Bone marrow (tissue), 2 donors: ENCODE results near the gene IL24.
"Not testable (repeated sequence)": the region's sequence is repeated elsewhere in the genome, so short reads cannot be mapped to it uniquely, and the experiment has no call there.

Source experiments
- DNase-seq, 2 donors: peaks; one replicate each; lab custom pipeline; 2025; lab: John Stamatoyannopoulos, UW

Gene IL24

DNA sequence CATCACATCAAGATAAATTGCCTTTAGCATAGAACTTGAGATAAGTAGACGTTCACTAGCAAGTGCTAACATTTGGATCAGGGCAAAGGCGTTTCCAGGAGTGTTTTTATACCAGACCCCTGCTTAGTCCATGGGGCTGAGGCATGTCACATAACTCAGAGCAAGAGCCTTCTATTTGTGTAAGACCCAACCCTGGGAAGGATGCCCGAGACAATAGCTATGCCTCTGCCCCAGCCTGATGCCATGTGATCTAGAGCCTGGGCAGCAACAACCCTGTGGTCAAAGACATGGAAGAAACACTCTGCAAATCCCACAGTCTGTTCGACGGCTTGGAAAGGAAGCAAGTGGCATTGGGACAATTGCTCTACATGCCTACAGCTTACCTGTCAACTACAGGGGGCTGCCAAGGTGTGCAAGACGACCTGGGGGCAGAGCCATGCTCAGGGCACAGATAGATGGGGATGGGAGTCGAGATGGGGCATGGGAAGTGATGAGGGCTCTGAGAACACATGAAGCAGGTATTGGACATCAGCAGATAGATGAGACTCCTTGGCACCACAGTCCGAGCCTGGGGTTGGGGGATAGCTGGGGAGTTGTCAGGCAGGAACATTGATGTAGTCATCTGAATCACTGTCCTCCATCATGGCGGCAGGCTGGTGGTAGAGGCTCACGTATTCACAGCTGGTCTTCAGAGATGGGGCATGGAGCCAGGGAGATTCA, 7.3 kb downstream of the IL24 start:
- no peak for DNase-seq

DNA sequence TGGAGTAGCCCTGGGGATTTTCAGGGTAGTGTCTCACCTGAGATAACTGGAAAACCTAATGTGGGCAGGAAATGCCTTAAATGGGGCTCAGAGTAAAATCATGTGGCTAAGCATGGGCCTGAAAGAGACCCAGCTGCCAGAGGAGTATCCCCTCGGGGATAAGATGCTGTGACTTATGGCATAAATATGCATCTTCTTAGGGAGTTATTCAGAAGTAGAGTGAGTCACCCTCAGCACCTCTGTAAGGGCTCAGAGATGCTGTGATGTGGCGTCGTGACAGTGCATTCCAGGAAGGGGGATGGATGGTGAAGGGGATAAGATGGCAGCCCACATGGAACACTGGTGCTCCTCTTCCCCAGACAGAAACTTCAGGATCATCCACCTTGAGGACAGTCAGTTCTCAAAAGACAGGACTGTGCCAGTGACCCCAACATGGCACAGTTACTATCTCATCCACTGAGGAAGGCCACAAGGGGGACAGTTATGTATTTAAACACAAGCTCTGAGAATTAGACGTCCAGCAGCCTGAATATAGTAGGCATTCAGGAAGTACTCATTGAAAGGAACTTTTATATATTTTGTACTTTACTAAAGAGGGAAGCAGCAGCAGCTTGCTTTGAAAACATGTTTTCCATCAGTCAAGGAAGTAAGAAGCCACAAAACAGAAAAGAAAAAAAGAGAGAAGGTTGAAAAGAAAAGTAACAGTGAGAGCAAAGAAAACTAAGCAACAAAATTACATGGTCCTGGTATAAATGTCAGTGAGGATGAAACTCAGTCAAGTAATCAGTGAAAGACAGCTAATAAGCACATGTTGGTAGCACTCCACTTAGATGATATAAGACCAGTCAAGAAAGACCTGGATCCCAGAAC, 8.3 kb downstream of the IL24 start:
- DNase-seq, result peak in 1 of 2 donors; percentile 42

DNA sequence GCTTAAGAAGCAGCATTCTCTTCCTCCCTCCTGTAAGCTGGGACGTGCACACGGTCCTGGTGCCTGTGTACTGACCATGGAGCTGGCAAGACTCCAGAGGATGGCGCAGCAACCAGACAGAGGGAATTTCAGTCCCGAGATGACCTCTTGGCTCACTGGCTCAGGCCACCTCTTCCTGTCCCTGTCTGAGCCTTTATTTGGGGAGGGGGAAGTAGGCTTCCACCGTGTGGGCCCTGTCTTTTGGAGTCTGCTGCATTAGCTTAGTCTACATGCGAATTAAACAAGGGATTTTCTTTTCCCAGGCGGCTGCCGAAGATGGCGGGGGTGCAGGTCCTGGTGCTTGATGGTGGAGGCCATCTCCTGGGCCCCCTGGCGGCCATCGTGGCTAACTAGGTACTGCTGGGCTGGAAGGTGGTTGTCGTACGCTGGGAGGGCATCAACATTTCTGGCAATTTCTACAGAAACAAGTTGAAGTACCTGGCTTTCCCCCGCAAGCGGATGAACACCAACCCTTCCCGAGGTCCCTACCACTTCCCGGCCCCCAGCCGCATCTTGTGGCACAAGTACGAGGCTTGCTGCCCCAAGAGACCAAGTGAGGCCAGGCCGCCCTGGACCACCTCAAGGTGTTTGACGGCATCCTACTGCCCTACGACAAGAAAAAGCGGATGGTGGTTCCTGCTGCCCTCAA, 10.2 kb downstream of the IL24 start:
- DNase-seq, result no peak

DNA sequence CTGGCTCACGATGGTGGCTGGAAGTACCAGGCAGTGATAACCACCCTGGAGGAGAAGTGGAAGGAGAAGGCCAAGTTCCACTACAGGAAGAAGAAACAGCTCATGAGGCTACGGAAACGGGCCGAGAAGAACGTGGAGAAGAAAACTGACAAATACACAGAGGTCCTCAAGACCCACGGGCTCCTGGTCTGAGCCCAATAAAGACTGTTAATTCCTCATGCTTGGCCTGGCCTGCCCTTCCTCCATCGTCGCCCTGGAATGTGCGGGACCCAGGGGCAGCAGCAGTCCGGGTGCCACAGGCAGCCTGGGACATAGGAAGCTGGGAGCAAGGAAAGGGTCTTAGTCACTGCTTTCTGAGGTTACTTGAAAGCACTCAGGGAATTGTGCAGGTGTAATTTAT, 10.8 kb downstream of the IL24 start:
- DNase-seq, result no peak

DNA sequence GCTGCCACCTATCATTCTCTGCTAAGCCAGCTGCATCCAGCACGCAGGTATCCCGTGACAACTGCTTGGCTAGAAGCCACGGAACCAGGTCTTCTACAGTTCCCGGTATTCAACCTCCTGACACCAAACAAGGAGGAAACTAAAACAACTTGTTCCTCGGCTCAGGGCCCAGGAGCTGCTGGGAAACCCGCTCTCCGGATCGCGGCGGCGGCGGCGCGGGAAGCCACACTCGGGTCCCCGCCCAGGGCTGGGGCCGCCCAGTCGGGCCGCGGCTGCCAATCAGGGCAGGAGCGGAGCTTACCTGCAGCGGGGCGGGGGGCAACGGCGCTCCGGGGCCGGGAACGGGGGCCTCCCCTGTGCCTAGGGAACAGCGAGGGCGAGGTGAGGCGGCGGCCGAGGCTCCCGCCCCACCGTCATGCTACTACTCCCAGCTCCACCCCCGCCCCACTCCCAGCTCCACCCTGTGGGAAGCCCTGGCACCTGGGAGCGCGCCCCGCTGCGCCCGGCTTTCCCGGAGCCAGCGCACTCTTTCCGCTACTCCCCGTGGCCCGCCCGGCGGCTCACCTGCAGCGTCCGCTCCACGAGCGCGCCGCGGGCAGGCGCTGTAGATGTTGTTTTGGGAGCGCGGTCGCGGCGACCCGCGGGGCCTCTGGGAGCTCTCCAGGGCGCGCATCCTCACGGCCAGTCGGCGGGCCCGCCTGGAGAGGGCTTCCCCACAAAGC, 12.1 kb downstream of the IL24 start:
- DNase-seq, result no peak

DNA sequence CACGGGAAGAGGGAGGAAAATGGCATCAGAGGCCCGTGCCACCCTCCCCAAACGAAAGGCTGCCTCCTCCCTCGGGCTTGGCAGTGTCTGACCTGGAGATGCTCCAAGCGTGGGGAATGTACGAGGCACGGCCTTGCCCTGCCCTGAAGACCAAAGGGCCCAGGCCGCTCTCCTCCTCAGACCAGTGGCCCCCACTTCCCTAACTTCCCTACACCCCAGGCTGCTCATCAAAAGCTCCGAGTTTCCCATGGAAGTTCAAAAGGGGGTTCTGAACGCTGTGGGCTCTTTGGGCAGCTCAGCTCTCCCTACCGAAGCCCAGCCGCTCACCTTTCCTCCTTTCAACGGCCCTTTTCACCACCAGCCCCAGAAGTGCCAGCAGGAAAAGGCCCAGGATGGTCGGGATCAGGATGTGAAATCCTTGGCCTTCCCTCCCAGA, 12.7 kb downstream of the IL24 start:
- DNase-seq, result no peak

DNA sequence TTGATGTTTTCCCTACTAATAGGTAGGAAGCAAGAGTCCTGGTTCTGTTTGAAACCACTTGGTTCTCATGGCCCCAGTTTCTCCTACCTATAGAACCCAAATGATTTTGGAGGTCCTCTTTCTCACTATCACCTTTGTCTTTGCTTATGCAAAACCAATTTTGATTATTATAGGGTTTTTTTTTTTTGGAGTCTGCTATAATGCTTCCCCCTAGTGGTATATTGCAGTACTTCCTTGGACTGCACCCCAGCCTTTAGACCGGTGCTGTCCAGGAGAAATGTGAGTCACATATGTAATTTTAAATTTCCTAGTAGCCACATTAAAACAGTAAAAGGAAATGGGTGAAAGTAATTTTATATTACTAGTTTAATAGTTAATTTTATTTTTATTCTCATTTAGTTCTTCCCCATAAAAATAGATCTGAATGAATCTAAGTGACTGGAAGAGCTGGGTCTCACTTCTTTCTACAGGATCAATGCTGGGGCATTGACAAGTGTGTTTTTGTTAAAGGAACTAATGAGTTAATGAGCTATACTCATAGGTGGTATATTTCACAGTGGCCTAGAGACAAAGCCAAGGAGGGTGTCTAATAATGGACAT, 13.9 kb downstream of the IL24 start:
- DNase-seq, result peak in 1 of 2 donors; percentile 53

DNA sequence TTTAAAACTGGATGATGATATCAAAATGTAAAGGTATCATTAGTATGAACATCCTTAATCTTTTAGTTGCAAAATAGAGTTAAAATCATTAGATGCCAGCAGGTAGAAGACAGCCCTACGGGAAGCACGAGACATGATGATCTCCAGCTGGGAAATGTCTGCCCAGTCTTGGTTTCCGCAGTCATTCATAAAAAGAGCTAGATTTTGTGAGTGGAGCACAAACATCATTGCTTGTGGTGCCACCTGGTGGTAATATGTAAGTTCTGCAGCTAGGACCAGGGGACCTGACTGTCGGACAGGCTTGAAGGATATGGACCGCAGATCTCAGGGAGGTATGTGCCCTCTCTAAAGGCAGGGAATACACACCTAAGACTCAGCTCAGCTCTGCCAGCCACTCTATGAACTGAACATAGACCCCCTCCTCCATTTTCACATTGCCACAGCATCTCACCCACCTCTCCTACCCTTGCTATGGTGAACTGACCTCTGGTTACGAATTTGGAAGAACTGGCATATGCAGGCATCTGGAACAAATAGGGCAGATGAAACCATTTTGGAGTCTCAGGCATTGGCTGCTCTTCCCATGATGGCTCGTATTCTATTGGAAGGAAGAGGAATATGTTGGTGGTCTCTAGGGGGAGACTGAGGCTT, 15.3 kb downstream of the IL24 start:
- peak in 1 of 2 donors; percentile 66 for DNase-seq

DNA sequence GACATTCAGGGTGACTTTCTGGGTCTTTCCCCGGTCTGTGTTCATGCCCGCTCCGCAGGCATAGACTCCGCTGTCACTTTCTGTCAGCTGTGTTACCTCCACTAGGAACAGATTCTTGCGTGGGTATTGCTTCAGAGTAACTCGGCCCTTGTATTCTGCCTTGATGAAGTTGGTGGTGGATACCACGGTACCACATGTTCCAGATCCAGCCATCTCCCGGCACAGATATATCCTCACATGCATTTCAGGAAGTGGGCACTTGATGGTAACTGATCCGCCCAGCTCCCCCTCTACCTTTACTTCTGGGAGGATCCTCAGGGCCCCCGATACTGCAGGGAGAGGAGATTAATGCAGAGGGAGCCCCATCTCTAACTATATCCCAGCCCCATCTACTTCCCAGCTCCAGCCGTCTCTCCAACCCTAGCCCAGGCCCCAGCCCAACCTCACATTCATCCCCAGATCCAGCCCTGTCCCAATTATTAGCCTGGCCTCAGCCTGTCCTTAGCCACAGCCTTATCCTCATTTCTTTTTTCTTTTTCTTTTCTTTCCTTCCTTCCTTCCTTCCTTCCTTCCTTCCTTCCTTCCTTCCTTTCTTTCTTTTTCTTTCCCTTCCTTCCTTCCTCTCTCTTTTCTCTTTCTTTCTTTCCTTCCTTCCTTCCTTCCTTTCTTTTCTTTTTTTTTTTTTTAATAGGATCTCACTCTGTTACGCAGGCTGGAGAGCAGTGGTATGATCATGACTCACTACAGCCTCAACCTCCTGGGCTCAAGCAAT, 16.7 kb downstream of the IL24 start:
- no peak for DNase-seq

DNA sequence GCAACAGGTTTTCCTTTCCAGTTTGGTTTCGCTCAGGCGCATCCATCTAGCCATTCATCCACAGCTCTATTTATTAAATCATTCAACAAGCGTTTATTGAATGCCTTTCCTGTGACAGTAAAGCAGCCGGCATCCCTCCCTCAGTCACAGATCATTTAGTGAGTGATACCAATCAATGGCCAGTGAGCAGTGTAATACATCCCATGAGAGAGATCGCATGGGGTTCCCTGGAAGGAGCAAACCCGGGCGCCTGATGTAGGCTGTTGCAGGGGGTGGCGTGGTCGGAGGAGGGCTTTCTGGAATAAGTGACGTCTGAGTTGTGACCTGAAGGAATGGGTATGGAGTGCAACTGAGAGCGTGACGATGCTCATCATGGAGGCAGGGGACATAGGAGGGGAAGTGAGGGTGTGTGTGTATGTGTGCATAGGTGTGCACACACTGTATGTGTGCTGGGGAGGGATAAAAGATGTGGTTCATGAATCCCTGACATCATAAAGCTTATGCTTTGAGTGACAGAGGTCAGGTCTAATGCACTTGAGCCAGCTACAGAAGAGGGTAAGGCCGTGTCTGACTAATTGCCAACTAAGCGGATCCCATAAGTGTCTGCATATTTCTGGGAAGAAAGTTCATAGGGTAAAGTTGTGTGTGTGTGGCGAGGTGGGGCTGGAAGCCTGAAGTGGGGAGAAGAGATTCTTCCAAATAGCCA, 17.9 kb downstream of the IL24 start:
- DNase-seq, result no peak

DNA sequence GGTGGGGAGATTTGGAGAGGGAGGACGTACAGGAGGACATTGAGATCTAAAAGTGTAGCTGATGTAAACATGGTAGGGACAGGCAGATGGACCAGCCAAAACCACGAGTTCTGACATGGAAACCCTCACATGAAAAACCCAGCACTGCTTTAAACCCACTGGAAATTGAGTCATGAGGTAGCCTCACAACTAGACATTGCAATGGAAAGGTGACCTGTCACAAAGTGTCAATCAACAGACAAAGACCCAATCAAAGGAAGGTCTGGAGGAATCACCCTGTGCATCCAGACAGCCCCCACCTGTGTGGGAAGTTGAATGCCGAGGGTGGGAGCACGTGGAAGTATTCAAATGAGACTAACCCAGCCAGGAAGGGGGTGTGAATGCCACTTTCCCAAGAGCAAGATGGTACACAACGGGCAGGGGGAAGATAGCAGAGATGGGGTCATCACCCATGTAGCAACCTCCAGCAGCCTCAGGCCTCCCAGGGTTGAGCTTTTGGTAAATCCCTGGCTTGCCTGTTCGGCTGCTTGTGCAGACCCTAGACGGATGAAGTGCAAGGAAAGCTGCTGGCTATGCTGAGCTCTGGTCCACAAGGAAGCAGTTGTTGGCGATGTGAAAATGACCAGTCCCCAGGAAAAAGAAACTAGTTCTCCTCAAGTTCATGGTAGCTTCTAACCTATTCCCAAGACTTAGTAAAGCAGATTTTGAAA, 18.9 kb downstream of the IL24 start:
- DNase-seq, result no peak

DNA sequence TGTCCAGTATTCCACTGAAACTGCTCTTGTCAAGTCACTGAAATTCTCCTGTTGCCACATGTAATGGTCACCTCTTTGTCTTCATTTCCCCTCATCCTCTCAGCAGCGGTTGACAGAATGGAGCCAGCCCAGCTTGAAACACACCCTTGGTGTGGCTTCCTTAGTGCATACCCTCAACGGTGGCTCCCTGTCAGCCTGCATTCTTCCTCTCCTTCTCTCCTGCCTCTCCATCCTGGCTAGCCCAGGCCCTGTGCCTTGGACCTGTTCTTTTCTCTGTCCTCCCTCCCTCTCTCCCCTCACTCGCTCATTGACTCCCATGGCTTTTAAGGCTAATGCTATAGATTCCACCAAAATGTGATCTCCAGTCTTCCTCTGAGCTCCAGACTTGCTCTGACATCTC, 20.8 kb downstream of the IL24 start:
- no peak for DNase-seq

DNA sequence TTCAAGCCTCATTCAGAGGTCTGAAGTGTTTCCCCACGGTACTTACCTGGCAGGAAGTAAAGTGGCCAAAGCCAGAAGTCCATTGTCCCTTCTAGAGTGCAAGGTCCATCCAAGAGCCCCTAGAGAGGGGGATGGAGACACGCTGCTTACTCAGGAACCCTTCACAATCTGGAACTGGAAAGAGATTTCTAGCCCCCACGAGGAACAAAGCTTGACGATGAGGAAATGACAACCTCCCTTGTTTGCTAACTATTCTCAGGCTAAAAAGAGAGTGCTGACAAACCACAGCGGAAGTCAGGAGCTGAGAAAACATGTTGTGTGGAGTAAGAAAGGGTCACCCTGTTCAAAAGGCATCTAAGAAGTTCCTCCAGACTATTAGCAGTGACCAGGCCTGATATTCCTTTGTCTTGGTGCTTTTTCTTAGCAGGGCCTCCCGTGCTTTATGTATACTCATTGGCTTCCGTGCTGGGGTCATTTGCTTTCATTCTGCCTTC, 24.6 kb downstream of the IL24 start, which contains the start of gene FCMR:
FCMR (minus strand) TSS at position 170 of the 494 bp plus-strand sequence; CDS start at position 83, 87 bp downstream.
- peak in 1 of 2 donors; percentile 62 for DNase-seq

DNA sequence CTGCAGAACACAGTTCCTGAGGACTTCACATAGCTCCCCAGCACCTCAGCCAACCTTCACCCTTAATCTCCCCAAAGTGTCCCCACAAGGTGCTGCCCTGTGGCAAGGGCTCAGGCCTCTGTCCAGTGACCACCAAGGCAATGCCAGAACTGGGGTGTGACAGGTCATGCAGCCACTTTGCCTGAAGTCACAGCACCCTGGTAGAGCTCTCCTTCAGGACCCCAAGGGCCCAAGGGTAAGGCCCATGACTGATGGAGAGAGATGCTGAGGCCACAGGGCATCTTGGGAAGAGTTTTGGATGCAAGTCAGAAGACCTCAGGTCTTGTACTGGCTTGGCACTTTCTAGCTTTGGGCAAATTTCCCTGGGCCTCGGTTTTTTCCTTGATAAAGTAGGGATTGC, 25.3 kb downstream of the IL24 start:
- DNase-seq, result no peak

DNA sequence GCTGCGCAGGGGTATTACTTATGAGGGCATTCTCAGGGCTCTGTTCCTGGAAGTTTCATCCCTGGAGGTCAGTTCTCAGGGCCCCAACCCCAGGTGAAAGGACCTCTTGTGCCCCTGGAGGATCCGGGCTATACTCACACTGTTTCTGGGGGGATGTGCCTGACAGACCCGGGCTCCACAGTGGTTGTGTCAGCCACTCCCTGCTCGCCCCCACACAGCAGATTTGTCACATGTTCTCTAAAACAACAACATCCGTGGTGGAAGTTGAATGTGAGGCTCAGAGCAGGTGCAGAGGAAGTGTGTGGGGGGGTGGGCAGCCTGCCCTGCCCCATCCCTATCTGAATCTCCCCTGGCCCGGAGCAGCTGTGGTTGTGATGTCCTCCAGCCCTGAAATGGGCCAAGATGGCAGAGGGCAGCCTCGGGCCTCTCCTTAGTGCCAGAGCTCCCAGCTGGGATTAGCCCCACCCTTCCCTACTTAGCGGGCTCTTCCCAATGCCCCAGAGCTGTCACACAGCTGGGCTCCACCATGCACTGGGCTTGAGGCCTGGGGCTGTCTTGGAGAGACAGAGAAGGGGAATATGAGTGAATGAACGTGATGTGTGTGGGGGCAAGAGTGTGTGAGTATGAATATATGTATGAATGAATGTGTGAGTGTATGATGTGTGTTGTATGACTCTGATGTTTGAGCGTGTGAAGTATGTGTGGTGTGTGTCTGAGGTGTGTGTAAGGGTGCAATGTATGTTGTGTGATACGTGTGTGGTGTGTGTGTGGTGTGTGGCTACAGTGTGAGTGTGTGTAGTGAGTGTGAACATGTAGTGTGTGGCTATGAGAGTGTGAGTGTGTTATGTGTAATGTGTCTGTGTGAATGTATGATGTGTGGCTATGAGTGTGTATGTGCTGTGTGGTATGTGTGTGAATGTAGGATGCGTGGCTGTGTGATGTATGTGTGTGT, 26.0 kb downstream of the IL24 start:
- DNase-seq, result peak in 1 of 2 donors; percentile 86

DNA sequence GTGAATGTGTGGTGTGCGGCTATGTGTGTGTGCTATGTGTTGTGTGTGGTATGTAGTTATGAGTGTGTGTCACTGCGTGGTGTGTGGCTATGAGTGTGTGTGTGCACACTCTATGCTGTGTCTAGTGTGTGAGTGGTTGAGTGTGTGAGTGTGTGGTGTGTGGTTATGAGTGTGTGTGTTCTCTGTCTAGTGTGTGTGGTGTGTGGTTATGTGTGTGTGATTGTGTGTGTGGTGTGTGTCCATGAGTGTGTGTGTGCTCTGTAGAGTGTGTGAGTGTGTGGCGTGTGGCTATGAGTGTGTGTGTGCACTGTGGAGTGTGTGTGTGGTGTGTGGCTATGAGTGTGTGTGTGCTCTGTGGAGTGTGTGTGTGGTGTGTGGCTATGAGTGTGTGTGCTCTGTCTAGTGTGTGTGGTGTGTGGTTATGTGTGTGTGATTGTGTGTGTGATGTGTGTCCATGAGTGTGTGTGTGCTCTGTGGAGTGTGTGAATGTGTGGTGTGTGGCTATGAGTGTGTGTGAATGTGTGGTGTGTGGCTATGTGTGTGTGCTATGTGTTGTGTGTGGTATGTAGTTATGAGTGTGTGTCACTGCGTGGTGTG, 26.8 kb downstream of the IL24 start:
- not testable (repeated sequence) for DNase-seq

DNA sequence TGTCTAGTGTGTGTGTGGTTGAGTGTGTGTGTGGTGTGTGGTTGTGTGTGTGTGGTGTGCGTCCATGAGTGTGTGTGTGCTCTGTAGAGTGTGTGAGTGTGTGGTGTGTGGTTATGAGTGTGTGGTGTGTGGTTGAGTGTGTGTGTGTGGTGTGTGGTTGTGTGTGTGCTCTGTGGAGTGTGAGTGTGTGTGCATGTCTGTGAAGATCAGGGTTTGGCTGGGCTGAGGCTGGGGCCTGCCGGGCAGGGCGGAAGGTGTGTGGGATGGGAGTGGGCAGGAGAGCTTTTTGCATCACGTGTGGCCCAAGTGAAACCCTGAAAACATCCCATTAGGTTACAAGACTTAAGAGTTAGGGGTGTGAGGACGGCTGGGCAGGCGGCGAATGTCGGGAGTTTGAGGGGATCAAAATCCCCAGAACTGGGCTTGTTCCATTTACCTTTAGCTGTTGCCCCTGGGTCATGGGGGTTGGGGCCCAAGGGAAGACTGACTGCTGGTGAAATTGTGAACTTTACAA, 27.4 kb downstream of the IL24 start:
- no peak for DNase-seq
